Measurements from ENCODE around the gene LZTS2.

Gene LZTS2

DNA sequence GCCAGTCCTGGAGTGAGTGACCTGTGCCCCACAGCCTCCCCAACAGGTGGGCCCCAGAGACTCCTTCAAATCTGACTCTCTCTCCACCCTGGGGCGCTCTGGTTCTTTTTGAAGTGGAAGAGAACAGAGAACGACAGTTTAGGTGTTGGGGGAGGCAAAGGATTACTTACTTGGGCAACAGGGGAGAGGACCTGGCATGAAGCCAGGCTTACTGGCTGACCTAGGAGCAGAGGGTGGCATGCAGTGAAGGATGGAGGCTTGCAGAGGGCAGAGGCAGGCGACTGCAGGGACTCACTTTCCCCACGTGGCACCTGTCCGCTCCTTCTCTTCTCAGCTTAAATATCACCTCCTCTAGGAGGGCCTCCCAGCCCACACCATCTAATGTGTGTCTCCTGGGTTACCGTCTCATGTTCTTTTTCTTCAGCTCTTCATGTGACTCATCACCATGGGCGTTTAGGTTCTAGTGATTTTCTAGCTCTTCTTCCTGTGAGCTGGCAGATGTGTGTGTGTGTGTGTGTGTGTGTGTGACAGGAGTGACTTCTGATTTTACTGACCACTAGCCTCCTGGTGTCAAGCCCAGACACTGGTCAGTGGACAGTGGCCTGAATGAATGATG lies 15.5 kb downstream of the LZTS2 start:
- peak; percentile 24 for DNase-seq

DNA sequence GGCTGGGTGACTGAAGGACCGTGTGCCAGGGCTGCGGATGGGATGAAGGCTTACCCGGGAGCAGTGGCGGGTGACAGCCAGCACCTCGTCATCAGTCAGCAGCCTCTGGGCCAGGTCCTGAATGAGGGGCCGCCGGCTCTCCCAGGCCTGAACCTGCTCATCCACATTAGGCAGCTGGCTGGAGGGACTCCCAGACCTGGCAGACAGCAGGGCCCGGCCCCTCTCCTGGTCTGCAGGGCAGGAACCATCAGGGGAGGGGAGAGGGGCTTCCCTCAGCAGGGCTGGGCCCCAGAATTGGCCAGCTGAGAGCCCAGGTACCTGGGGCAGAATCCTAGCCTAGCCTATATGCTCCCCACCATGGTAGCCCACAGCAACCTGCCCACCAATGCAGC lies 16.0 kb downstream of the LZTS2 start:
- peak; percentile 18 for DNase-seq

DNA sequence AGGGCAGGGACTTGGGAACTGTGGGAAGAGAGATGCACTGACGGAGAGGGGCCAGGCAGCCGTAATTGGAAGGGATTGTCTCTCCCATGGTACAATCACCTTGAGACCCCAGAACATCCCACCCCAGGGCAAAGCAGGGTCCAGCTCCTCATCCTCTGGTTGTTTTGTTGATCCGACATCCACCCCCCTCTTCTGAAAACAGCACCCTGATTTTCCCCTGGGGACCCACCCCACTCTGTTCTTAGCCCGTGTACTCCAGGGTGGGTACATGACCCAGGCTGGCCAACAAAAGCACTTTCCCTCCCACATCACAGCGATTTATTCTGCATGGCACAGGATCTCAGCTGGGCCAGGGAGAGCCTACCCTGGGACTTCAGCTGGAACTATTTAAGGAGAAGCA lies 17.2 kb downstream of the LZTS2 start:
- peak; percentile 14 for DNase-seq

DNA sequence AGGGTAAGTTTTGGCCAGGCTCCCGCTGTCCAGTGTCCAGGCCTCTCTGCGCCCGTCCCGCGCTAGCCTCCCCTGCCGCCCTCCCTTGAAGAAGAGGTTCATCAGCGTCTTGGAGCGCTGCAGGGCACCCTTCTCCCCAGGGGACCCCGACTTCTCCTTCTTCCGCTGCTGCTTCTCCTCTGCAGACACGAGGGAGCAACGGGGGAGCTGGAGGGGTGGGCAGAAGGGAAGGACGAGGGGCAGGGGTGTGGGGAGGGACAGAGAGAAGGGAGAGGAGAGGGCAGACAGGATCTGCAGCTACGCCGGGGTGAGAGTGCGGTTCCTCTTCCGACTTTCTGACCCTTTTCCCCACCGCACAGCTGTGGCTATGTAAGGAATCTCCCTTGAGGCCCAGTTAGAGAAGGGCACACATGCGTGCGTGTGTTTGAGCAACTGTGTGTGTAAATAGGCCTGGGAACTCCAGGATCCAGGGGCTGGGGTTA lies 18.6 kb downstream of the LZTS2 start:
- peak; percentile 24 for DNase-seq

DNA sequence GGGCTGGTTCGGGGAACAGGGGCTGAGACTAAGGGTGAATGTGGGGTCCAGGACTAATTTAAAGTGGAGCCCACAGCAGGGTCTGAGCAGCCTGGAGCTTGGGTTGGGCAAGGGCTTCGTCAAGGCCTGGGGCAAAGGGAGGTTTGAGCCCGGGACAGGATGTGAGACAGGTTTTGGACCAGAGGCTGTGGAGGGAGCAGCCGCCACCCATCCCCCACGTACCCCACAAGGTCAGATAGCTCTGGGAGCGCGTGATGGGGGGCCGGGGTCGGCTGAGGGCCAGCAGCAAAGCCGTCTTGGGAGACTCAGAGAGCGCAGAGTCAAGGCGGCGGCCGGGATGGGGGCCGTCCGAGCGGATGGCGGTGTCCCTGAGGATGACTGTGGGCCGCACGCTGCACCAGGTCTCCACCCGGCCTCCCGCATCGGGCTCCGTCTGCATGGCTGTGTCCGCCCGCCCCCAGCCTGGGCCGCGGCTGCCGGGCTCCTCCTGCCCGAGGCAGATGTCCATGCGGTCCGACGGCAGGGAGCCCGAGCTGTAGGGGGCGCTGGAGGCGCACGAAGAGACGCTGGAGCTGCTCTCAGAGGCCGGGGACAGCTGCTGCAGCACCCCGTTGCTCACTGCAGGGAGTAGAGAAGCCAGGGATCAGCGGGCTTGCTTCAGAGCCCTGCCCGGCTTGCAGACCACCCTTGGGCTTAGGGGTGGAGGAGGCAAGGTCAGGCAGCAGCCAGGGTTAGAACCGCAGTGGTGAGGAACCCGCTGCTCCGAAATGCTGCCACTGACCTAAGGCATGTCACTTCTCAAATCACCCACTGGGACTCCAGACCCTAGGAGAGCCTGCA lies 19.2 kb downstream of the LZTS2 start:
- DNase-seq, result peak; percentile 83

DNA sequence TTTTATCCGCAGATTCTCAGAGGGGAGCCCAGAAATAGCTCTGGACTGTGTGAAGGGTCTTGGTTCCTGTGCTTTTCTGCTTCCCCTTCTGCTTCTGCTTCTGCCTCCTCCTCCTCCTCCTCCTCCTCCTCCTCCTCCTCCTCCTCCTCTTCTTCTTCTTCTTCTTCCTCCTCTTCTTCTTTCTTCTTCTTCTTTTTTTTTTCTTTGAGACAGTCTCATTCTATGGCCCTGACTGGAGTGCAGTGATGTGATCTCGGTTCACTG lies 19.8 kb downstream of the LZTS2 start:
- no peak for DNase-seq

- DNase-seq, result no peak
These were observed 20.9 kb downstream of the LZTS2 start for GRCh38 chr10:101020427-101021075.

DNA sequence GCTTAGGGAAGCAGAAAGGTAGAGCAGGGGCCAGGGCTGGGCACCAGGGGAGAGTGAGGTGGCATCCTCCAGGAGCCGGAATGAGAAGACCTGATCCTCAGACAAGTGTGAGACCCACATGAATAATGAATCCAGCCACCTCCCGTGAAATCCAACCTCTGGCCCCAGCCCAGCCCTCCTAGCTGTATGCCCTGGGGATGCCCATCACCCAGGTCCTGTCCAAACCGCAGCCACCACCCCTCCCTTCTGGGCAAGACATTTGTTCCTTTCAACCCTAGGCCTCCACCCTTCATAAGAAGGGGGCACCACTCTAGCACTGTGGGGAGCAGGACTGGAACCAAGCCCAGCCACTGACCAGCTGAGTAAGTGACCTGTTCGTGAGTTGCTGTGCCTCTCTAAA lies 21.6 kb downstream of the LZTS2 start:
- no peak for DNase-seq

GRCh38 chr10:101021692-101022251 lies 22.2 kb downstream of the LZTS2 start:
- DNase-seq, result no peak

- DNase-seq, result no peak
These were observed 23.5 kb downstream of the LZTS2 start for GRCh38 chr10:101022967-101023705.

GRCh38 chr10:101027106-101027720 lies 27.6 kb downstream of the LZTS2 start:
- DNase-seq, result no peak

DNA sequence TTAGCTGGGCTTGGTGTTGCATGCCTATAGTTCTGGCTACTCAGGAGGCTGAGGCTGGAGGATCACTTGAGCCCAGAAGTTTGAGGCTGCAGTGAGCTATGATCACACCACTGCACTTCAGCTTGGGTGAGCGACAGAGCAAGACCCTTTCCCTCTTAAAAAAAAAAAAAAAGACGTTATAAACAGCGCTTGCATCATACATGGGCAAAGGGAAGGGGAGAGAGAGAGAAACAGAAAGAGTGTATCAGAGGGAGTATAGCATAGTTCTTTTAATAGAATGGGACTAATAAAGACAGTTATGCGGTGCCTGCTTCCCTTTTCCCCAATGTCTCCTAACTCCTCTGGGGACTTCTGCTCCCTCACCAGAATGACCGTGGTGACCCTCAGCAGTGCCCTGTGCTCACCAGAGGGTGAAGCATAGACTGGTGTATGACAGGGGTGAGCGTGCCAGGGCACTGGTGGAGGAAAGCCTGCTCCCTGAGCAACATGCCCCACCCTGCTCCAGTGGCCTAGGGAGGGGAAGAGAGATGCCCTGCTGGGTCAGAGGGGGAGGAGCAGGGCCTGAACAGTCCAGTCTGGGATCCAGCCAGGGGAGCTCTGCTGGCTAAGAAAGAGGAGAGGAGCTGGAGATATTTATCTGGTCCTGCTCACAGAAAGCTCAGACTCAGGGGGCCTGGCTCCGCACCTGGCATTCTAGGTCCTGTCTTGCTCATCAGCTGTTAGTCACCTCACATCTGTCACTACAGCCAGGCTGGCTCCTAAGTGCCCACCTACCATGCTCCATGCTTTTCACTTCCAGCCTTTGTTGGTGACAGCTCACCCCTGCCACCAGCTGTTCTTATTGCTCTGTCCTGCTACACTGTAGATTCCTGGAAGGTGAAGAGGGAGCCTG lies 29.1 kb downstream of the LZTS2 start:
- no peak for DNase-seq

DNA sequence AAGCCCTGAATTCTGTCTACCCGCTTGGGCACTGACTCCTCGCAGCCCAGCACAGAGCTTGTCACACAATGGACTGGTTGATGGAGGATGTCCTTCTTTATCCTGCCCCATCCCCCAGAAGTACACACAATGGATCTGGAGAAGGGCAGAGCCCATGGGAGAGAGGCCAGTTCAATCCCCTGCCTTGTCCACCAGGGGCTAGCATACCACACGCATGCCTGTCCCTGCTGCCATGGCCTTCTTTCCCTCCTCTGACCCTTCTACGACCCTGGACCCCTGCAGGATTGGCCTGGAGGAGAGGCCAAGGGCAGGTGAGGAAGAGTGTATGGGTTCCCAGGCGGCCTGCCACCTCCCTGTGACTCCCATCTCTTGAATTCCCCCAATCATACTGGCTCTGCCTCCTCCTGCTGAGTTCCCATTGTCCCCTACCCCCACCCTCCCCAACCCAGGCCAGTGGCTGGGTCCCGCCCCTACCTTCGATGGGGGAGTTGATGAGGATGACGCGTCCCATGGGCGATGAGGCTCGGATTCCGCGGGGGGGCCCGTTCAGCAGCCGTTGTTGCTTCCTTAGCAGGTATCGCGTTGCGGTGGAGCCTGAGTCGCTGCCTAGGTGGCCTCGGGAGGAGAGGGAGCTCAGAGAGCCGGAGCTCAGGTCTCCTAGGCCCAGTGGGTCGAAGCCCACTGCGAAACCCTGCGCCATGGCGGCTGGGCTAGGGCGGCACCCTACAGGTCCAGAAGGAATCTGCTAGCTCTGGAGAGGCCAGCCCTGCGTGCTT lies 30.1 kb downstream of the LZTS2 start:
- no peak for DNase-seq

DNA sequence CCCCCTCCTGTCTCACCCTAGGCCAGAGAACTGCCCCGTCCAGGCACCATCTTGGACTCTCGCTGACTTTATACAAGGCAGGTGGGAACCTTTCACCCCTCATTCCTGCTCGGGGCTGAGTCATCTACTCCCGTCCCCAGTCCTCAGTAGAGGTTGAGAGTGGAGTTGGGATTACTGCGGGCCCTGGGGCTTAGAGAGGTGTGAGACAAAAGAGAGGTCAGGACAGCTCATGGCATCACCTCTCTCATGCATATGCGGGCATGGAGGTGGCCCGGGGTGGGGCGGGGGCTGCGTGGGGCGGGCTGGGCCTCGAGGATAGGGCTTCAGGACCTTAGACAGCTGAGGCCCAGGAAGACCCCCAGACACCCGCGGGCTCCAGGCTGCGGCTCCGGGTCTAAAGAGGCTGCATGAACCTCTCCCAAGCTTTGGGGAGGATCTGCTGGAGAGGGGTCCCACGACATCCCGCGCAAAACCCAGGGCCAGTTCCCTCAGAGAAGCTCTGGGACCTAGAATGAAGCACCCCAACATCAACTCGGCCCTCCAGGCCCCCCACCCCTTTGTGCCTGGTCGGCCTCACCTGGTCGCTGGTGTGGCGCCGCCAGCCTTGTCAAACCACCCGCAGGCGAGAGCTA lies 31.0 kb downstream of the LZTS2 start:
- no peak for DNase-seq

DNA sequence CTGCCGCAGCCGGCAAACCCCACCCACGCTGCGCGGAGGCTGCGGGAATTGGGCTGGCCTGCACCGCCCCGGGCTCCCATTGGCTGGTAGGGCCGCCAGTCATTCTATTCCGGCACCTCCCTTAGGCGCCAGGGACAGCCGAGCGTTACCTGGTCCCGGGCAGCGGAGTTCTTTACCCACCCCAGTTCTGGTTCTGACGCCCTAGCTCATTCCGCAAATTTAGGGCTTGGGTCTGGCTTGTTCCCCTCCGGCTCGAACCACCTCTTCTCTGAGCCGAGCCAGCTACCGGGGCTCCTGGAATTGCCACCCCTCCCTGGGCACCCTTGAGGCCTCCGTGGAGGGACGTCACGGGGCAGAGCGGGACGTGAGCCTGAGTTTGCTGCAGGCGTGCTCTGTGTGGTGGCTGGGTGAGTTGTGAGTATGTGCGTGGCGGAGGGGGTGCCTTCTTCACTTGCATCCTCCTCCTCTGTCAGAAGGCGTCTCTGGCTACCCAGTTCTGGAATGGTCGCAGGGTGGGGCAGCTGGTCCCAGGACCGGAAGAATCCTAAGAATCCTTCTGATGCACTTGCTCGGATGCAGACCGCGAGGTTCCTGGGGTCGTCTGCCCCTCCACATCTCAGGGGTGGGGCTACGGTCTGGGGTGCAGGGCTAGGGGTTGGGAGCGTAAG lies 31.7 kb downstream of the LZTS2 start, which contains the start of the genes PDZD7 and SFXN3:
TSS of gene PDZD7 (minus strand) at position 2 of the 668 bp plus-strand sequence. CDS start 910 bp downstream, outside the sequence.
TSS of gene SFXN3 (plus strand) at position 107 of the 668 bp plus-strand sequence. CDS start 3,461 bp downstream, outside the sequence.
- peak; percentile 96 for DNase-seq

- DNase-seq, result peak; percentile 90
These were observed 32.4 kb downstream of the LZTS2 start for GRCh38 chr10:101031796-101032636.

DNA sequence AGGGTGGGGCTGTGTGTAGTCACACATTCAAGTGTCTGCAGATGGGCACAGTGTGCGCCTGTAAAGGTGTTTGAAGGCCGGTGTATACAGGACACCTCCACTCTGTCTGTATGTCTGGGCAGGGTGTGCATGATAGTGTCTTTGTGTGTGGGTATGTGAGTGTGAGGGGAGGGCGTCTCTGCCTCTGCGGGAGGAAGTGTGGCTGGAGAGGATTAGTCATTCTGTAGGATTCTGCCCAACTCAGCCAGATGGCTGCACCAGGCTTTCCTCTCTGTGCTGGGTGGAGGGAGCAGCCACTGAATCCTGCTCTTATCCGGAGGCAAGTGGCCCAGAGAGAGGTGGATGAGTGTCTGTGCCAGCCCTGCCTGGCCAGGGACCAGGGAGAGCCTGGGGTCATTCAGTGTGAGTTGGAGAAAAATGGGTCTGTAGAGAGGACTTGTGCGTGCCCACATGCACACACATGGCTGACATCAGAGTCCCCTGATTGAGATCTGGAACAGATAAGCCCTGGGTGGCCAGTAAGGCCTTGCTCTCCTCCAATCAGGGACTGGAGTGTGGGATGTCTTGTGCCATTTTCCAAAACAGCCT lies 33.1 kb downstream of the LZTS2 start:
- DNase-seq, result peak; percentile 87

GRCh38 chr10:101033276-101033675 lies 33.7 kb downstream of the LZTS2 start:
- no peak for DNase-seq
